GM12878 (cell line): ENCODE data around the gene ARX. TPM values are rescaled to one million over a fixed set of nuclear protein-coding genes. Genes with fewer than 3 reads are reported as not detected.

Experiments used
- ATAC-seq: fragments of 200-7000 bp; cut with Tn5 transposase; 3 replicates; pipeline ENCODE4 v1.9.1; 2020; ENCODE audit warnings: mild to moderate bottlenecking, moderate library complexity
- BruUV-seq: library from RNA; stranded (reverse); fragments of 400-500 nt; replicated peaks from 2 replicates; lab custom pipeline; 2021; lab: Mats Ljungman, UMichigan
- CTCF ChIA-PET: fragments of 300-600 bp; sonication (Branson Sonifier 250); formaldehyde crosslinking; extraction: SDS; loops from one replicate; lab custom pipeline; 2021; ENCODE audit warnings: inconsistent platforms; lab: Yijun Ruan, JAX
- POLR2A ChIA-PET: fragments of 350-600 bp; formaldehyde crosslinking; extraction: SDS; loops from one replicate; lab custom pipeline; 2021; ENCODE audit warnings: inconsistent platforms; lab: Charles Lee
- RAD21 ChIA-PET: fragments of 300-600 bp; sonication (Branson Sonifier 250); formaldehyde crosslinking; loops from one replicate; lab custom pipeline; 2023; ENCODE audit warnings: antibody characterized with exemption; ENCODE audit not compliant: unreplicated experiment; lab: Charles Lee
- SMC1A ChIA-PET: fragments of 300-600 bp; sonication (Branson Sonifier 250); formaldehyde crosslinking; loops from one replicate; lab custom pipeline; 2023; ENCODE audit not compliant: unreplicated experiment, uncharacterized antibody; lab: Charles Lee
- DNase-seq: peaks from one replicate; pipeline ENCODE4 v3.0.0-alpha.2; 2011; ENCODE audit warnings: low read depth, low spot score
- FAIRE-seq: peaks from 3 replicates; lab custom pipeline; 2011; peaks lifted over from hg19 to GRCh38; lab: Jason Lieb, UNC
- H2AFZ ChIP-seq: 2 replicates; pipeline ENCODE4 v1.6.0; 2011; ENCODE audit warnings: low read depth, low read length, control low read depth; ENCODE audit not compliant: control insufficient read depth
- H3K27ac ChIP-seq: 2 replicates; pipeline ENCODE4 v1.5.1; 2011; ENCODE audit warnings: control low read depth; ENCODE audit not compliant: control insufficient read depth, insufficient read depth
- H3K27me3 ChIP-seq, 2 experiments: replicated peaks in 1 of 2; 2 replicates each; pipeline versions ENCODE4 v1.6.0 to v1.6.1; 2011; ENCODE audit warnings: low read length in 1 of 2; ENCODE audit not compliant: control insufficient read depth in 2 of 2, insufficient read depth in 2 of 2
- H3K36me3 ChIP-seq, 2 experiments: 2 replicates each; pipeline ENCODE4 v1.5.1; 2011; ENCODE audit warnings: low read length in 1 of 2; ENCODE audit not compliant: control insufficient read depth in 2 of 2, insufficient read depth in 2 of 2
- H3K4me1 ChIP-seq: 2 replicates; pipeline ENCODE4 v1.6.1; 2011; ENCODE audit warnings: mild to moderate bottlenecking, low read length, moderate library complexity, mixed read lengths; ENCODE audit not compliant: control insufficient read depth, insufficient read depth
- H3K4me2 ChIP-seq: 2 replicates; pipeline ENCODE4 v1.6.0; 2011; ENCODE audit warnings: control low read depth; ENCODE audit not compliant: control insufficient read depth, insufficient read depth
- H3K4me3 ChIP-seq: fragments of 200-600 bp; sonication (generic); 2 replicates; pipeline ENCODE4 v1.5.1; 2016
- H3K79me2 ChIP-seq: 2 replicates; pipeline ENCODE4 v1.6.0; 2011; ENCODE audit warnings: low read length; ENCODE audit not compliant: control insufficient read depth, insufficient read depth
- H3K9ac ChIP-seq: 2 replicates; pipeline ENCODE4 v1.8.0; 2011; ENCODE audit warnings: low read length, control low read depth, mixed read lengths; ENCODE audit not compliant: control insufficient read depth, insufficient read depth
- H3K9me3 ChIP-seq: replicated peaks from 3 replicates; pipeline ENCODE4 v1.5.1; 2011; ENCODE audit warnings: mild to moderate bottlenecking, low read length; ENCODE audit not compliant: control insufficient read depth, insufficient read depth
- H4K20me1 ChIP-seq: 2 replicates; pipeline ENCODE4 v1.6.0; 2011; ENCODE audit not compliant: control insufficient read depth, insufficient read depth
- ESRRA ChIP-seq: IDR thresholded peaks from 2 replicates; pipeline ENCODE4 v1.6.1; 2012; ENCODE audit warnings: mild to moderate bottlenecking, low read length, improper control_type of control experiment
- SPI1 ChIP-seq: IDR thresholded peaks from 2 replicates; pipeline ENCODE4 v1.6.1; 2011; ENCODE audit warnings: low read depth, mild to moderate bottlenecking, low read length, moderate library complexity, borderline replicate concordance; ENCODE audit not compliant: insufficient read depth
- TARDBP ChIP-seq: IDR thresholded peaks from 2 replicates; pipeline ENCODE4 v1.6.1; 2016; ENCODE audit warnings: borderline replicate concordance
- TCF7 ChIP-seq: IDR thresholded peaks from 2 replicates; pipeline ENCODE4 v1.6.1; 2014; ENCODE audit warnings: antibody characterized with exemption, borderline replicate concordance
- YY1 ChIP-seq: IDR thresholded peaks from 2 replicates; pipeline ENCODE4 v1.6.1; 2011; ENCODE audit warnings: low read depth, mild to moderate bottlenecking, low read length
- WGBS: methylation state at CpG from one replicate; pipeline ENCODE4 v1.1.6; 2016; ENCODE audit warnings: low lambda C conversion rate; ENCODE audit not compliant: insufficient replicate concordance, insufficient coverage; ENCODE audit errors: missing lambda C conversion rate; 5-methylcytosine and 5-hydroxymethylcytosine counted together
- in situ Hi-C: fragments of 300-500 bp; cut with MboI; formaldehyde crosslinking; loops from 9 replicates; pipeline ENCODE4 v1.14.3; 2018; ENCODE audit warnings: mixed read lengths
- intact Hi-C: fragments of 100-400 bp; cut with micrococcal nuclease; formaldehyde crosslinking; loops from one replicate; pipeline ENCODE4 v1.14.2; 2022; ENCODE audit not compliant: unreplicated experiment
- polyA plus RNA-seq, 11 experiments: library from polyadenylated mRNA; depleted of rRNA in 4 of 11; unstranded in 6 of 11; stranded (reverse) in 5 of 11; fragments of >200 nt; fragmentation: Nextera tagmentation in 4 of 11; fragmentation: Illumina TruSeq in 1 of 11; extraction: Ambion mirVana in 4 of 11; extraction: Trizol in 1 of 11; gene quantifications; 1 replicate in 1 of 11; 2 replicates in 10 of 11; pipeline versions ENCODE4 v1.2.1 to v1.2.3, GENCODE V29; 2011 to 2016; ENCODE audit warnings: inconsistent platforms in 2 of 11, missing spikeins in 2 of 11, low read depth in 1 of 11
- total RNA-seq, 4 experiments: library from RNA; depleted of rRNA in 3 of 4; stranded (reverse); fragments of >200 nt in 3 of 4; fragmentation: Illumina TruSeq in 1 of 4; extraction: Trizol in 1 of 4; gene quantifications; 2 replicates each; pipeline versions ENCODE4 v1.2.1 to v1.2.3, GENCODE V29; 2013 to 2021

Gene ARX
- total and polyA plus RNA-seq, 10 of the 15 experiments (the other 5 are each of a cell fraction or from before 2014, with no cell fraction given) = 0.03 TPM; not detected in 9

DNA sequence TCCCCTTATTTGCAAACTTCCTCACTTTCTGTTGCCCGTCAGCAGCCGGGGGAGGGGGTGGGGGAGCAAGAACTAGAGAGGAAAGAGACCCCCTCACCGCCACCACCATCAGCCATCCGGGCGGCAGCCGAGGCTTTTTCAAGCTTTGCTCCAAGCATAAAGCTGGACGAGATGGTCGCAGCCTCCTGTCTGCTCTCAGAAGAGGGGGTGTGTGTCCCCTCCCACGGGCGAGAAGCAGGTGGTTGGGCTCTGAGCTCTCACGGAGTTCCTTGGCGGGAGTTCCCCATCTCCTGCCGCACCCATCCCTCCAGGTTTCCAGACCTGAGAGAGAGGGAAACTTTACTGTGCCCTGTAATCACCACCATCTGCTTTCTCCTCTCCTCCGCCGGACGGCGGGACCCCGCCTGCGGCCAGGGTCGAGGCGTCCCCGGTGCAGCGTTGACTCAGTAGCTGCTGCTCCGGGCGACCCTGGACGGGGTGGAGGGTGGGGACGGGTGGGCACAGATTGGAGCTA lies 4.7 kb upstream of the ARX start:
- H3K4me2 ChIP-seq = no peak overlapping the region; the same call in 1 of the 2 replicates
- H2AFZ ChIP-seq = no peak overlapping the region
- no peaks in the 10 kb centered on the region for H3K4me1 ChIP-seq
- no peaks in the 10 kb centered on the region for H3K36me3 ChIP-seq
- no peak overlapping the region for H3K4me3 ChIP-seq
- TF ChIP-seq TARDBP (no peak), YY1 (no peak)
- no peak overlapping the region for H3K9ac ChIP-seq
- CTCF ChIA-PET = interaction anchor here (0.9 to 4.5 kb wide), 4 partner anchors 123 to 521 kb away, joined by 3 to 29 read pairs (median 3); no protein-coding TSS in a partner anchor
- ATAC-seq = no peak; the same call in 1 of the 3 replicates
- intact Hi-C loops = loop anchor here (5.0 kb wide), 1 partner anchor 122 kb away; no protein-coding TSS in a partner anchor
- no peak overlapping the region for H3K27ac ChIP-seq
- FAIRE-seq = no peak
- no peaks in the 10 kb centered on the region for H3K79me2 ChIP-seq
- BruUV-seq = no TSS peak
- no peaks in the 10 kb centered on the region for H4K20me1 ChIP-seq
- SMC1A ChIA-PET = interaction anchor here (0.5 kb wide), 1 partner anchor 234 kb away, joined by 3 read pairs; no protein-coding TSS in a partner anchor
- POLR2A ChIA-PET = interaction anchor here (1.1 kb wide), 1 partner anchor 83 kb away, joined by 5 read pairs; no protein-coding TSS in a partner anchor
- peaks cover 3 to 13% of the 10 kb centered on the region in 2 experiments for H3K27me3 ChIP-seq
- no peaks in the 10 kb centered on the region; the same call in 2 of the 3 replicates for H3K9me3 ChIP-seq
- DNase-seq = no peak
- in situ Hi-C loops = no loop called here
- RAD21 ChIA-PET = interaction anchor here (1.1 to 1.3 kb wide), 2 partner anchors 123 to 182 kb away, joined by 3 to 4 read pairs; no protein-coding TSS in a partner anchor
- WGBS = 8% methylated on average over 14 of the region's 27 CpGs

DNA sequence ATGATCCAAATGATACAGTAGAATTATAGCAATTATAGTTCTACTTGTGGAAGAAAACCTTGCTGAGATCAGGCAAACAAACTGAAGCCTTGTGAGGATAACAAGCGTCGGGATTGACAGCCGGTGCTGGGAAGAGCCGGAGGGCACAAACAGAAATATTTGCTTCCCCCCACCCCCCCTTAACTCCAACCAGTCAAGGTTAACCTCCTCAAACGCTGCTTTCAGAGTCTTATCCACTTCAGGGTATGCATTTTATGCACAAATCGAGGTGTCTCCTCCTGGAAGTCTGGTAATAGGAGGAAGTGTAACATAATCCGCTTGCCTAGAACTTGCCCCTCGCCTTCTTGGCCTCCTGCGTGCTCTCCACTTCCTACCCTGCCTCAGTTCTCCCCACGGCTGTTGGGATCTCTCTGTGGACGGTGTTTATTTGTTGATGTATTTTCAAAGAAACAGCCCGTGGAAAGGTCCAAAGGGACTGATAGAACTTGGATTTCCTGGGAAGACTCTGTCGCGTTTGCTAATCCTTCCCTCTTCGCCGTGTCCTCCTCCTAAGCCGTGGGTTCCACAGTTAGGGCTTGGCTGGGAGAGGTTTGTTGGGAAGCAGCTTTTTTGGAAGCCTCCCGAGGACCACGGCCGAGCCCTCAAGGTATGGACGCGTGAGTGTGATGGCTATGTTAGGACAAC lies 4.1 kb upstream of the ARX start:
- no peaks in the 10 kb centered on the region; the same call in 2 of the 3 replicates for H3K9me3 ChIP-seq
- ATAC-seq = no peak
- no peak overlapping the region for H3K9ac ChIP-seq
- H4K20me1 ChIP-seq = no peaks in the 10 kb centered on the region
- no TSS peak for BruUV-seq
- H3K27me3 ChIP-seq = peaks cover 3 to 15% of the 10 kb centered on the region in 2 experiments
- POLR2A ChIA-PET = interaction anchor here (1.1 kb wide), 1 partner anchor 83 kb away, joined by 5 read pairs; no protein-coding TSS in a partner anchor
- TF ChIP-seq YY1 (no peak), SPI1 (no peak), ESRRA (no peak), TCF7 (no peak)
- TF ChIP-seq, all 136 proteins: peak for 0
- ChIA-PET CTCF (interaction anchor here (0.9 to 4.5 kb wide), 3 partner anchors 124 to 271 kb away, joined by 3 to 29 read pairs (median 3); no protein-coding TSS in a partner anchor), SMC1A (no interaction called here), RAD21 (interaction anchor here (1.1 to 1.3 kb wide), 2 partner anchors 124 to 181 kb away, joined by 3 to 4 read pairs; no protein-coding TSS in a partner anchor)
- H3K36me3 ChIP-seq = no peaks in the 10 kb centered on the region
- WGBS = 27% methylated on average over 22 of the region's 22 CpGs
- H3K4me1 ChIP-seq = no peaks in the 10 kb centered on the region
- no peak overlapping the region for H3K4me2 ChIP-seq
- FAIRE-seq (no peak), DNase-seq (no peak)
- no peak overlapping the region for H3K27ac ChIP-seq
- H3K4me3 ChIP-seq = no peak overlapping the region
- in situ Hi-C loops (no loop called here), intact Hi-C loops (loop anchor here (5.0 kb wide), 1 partner anchor 122 kb away; no protein-coding TSS in a partner anchor)
- no peaks in the 10 kb centered on the region for H3K79me2 ChIP-seq
- no peak overlapping the region for H2AFZ ChIP-seq
